Omental fat pad (tissue), 4 donors: ENCODE results near the gene APBA2. TPM values are rescaled to one million over a fixed set of nuclear protein-coding genes. Genes with fewer than 3 reads are reported as not detected.

Experiments used
- ATAC-seq: fragments of 150-250 bp; one replicate; pipeline ENCODE4 v1.9.1; 2016; ENCODE audit warnings: mild to moderate bottlenecking, moderate library complexity; ENCODE audit not compliant: low FRiP score
- DNase-seq: peaks from one replicate; pipeline ENCODE4 v3.0.0-alpha.2; 2019; ENCODE audit warnings: low spot score
- CTCF ChIP-seq, 3 donors: fragments of 450-650 bp; IDR thresholded peaks; one replicate each; pipeline ENCODE4 v1.5.1; 2016 to 2017; ENCODE audit warnings: antibody characterized with exemption in 3 of 3, mild to moderate bottlenecking in 3 of 3, moderate library complexity in 2 of 3
- total RNA-seq, 4 donors: library from RNA; depleted of rRNA; stranded (reverse); fragments of >200 nt; gene quantifications; one replicate each; pipeline ENCODE4 v1.1.0, GENCODE V29; 2016

APBA2 gene
- total RNA-seq, 4 donors from 2014 or later, result 0.93 to 4.3 (median 2.6) TPM

- ATAC-seq (no peak), DNase-seq (no peak)
- no peak for TF ChIP-seq CTCF (IDR thresholded peaks at IDR 0.05)
Measured at GRCh38 chr15:28992336-28992864, 106.6 kb downstream of the APBA2 start.

- ATAC-seq, result no peak
- TF ChIP-seq CTCF (IDR thresholded peaks at IDR 0.05), result no peak
- no peak for DNase-seq
Measured at GRCh38 chr15:28993051-28993719, 107.4 kb downstream of the APBA2 start.

GRCh38 chr15:28993720-28994053 lies 107.9 kb downstream of the APBA2 start:
- no peak for ATAC-seq
- DNase-seq, result no peak
- no peak for TF ChIP-seq CTCF (IDR thresholded peaks at IDR 0.05)

GRCh38 chr15:28994142-28994830 lies 108.5 kb downstream of the APBA2 start:
- DNase-seq (no peak), ATAC-seq (no peak)
- no peak for TF ChIP-seq CTCF (IDR thresholded peaks at IDR 0.05)

GRCh38 chr15:28994831-28995596 lies 109.2 kb downstream of the APBA2 start:
- no peak for TF ChIP-seq CTCF (IDR thresholded peaks at IDR 0.05)
- no peak for DNase-seq
- ATAC-seq, result no peak

- DNase-seq, result no peak
- no peak for TF ChIP-seq CTCF (IDR thresholded peaks at IDR 0.05)
- ATAC-seq, result no peak
Measured at GRCh38 chr15:28995705-28996104, 109.9 kb downstream of the APBA2 start.
